ENCODE data around the gene B3GALNT1. TPM values are rescaled to one million over a fixed set of nuclear protein-coding genes. Genes with fewer than 3 reads are reported as not detected.

The B3GALNT1 gene
- total RNA-seq, 1 experiment from 2014 or later, result 9.0 TPM

DNA sequence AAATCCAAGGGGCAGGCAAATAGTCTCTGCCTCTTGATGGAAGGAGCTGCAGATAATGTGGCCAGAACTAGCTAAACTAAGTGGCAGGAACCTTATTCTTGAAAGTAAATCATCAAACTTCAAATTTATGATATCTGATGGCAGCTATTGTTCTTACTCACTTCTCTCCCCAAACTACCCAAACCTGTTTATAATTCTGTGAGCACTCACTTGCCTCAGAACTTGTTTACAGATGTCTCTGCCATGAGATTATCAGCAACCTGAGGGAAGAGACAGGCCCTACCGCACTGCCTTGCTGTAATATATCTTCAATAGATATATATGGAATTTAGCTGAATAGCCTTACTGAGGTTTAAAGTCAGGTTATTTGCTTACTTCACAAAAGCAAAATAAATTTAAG is 2.2 kb upstream of the B3GALNT1 start:
- H3K36me3 ChIP-seq (ENCODE audit: control insufficient read depth, insufficient read depth, low read length), result no peaks in the 10 kb centered on the region
- H3K36me3 Mint-ChIP-seq (ENCODE audit: insufficient read depth, unreplicated experiment), result peaks cover 6% of the 10 kb centered on the region
- no peak overlapping the region for H3K4me3 Mint-ChIP-seq (ENCODE audit: unreplicated experiment)
- H3K9me3 ChIP-seq, result no peaks in the 10 kb centered on the region
- no peak overlapping the region for H3K27ac Mint-ChIP-seq (ENCODE audit: unreplicated experiment)
- no peak overlapping the region for H3K4me3 ChIP-seq (ENCODE audit: low read depth, low read length)
- TF ChIP-seq, protein P1, sequence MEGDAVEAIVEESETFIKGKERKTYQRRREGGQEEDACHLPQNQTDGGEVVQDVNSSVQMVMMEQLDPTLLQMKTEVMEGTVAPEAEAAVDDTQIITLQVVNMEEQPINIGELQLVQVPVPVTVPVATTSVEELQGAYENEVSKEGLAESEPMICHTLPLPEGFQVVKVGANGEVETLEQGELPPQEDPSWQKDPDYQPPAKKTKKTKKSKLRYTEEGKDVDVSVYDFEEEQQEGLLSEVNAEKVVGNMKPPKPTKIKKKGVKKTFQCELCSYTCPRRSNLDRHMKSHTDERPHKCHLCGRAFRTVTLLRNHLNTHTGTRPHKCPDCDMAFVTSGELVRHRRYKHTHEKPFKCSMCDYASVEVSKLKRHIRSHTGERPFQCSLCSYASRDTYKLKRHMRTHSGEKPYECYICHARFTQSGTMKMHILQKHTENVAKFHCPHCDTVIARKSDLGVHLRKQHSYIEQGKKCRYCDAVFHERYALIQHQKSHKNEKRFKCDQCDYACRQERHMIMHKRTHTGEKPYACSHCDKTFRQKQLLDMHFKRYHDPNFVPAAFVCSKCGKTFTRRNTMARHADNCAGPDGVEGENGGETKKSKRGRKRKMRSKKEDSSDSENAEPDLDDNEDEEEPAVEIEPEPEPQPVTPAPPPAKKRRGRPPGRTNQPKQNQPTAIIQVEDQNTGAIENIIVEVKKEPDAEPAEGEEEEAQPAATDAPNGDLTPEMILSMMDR (IDR thresholded peaks at IDR 0.05; ENCODE audit: insufficient read depth in 1 of 2, low read depth in 1 of 2, low read length in 1 of 2, severe bottlenecking in 1 of 2, unreplicated experiment in 1 of 2), result no peak
- H3K27me3 ChIP-seq (replicated peaks; ENCODE audit: control insufficient read depth, insufficient read depth, low read length), result no peaks in the 10 kb centered on the region
- H3K4me1 ChIP-seq, result peaks cover 6% of the 10 kb centered on the region; the same call in 1 of the 2 replicates
- no peaks in the 10 kb centered on the region for H3K27me3 Mint-ChIP-seq (ENCODE audit: insufficient read depth, unreplicated experiment)
- DNase-seq, result no peak
- intact Hi-C loops (cut with micrococcal nuclease; ENCODE audit: unreplicated experiment), result loop anchor here (10.0 kb wide), 1 partner anchor 543 kb away; the partner anchor contains the start of gene KPNA4
- no TSS peak for BruUV-seq (replicated peaks)
- peaks cover 11% of the 10 kb centered on the region for H3K9me3 Mint-ChIP-seq (ENCODE audit: unreplicated experiment)
- no peaks in the 10 kb centered on the region for H3K4me1 Mint-ChIP-seq (ENCODE audit: low read depth, unreplicated experiment)
- ChIA-PET POLR2A (no interaction called here), CTCF (interaction anchor here (0.6 kb wide), 1 partner anchor 1718 kb away, joined by 4 read pairs; no protein-coding TSS in a partner anchor)

DNA sequence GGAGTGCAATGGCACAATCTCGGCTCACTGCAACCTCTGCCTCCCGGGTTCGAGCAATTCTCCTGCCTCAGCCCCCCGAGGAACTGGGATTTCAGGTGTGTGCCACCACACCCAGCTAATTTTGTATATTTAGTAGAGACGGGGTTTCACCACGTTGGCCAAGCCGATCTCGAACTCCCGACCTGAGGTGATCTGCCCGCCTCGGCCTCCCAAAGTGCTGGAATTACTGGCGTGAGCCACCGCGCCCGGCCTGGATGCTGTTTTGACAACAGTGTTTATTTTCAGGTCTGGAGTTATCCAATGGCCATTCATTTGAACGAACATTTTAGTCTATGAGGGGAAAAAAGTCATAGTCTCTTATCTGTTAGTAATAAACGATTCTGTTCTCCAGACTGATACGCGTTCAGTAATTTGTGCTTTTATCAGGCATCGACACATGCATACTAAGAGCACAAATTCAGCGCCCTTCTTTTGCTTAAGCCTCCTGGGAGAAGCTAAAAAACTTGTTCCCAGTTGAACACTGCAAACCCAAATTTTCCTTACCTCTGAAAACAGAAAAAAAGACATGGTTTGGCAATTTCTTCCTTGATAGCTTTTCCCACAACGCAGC is 1.3 kb downstream of the B3GALNT1 start:
- ChIA-PET CTCF (no interaction called here), POLR2A (no interaction called here)
- TF ChIP-seq, protein P1 (IDR thresholded peaks at IDR 0.05; ENCODE audit: insufficient read depth in 1 of 2, low read depth in 1 of 2, low read length in 1 of 2, severe bottlenecking in 1 of 2, unreplicated experiment in 1 of 2), result no peak
- Mint-ChIP-seq H3K27ac (ENCODE audit: unreplicated experiment) (peak overlapping the region; percentile 6), H3K27me3 (ENCODE audit: insufficient read depth, unreplicated experiment) (no peaks in the 10 kb centered on the region), H3K9me3 (ENCODE audit: unreplicated experiment) (no peaks in the 10 kb centered on the region), H3K36me3 (ENCODE audit: insufficient read depth, unreplicated experiment) (peaks cover 13% of the 10 kb centered on the region), H3K4me3 (ENCODE audit: unreplicated experiment) (peak overlapping the region; percentile 75), H3K4me1 (ENCODE audit: low read depth, unreplicated experiment) (peaks cover 7% of the 10 kb centered on the region)
- BruUV-seq (replicated peaks), result TSS peak; percentile 39
- Histone ChIP-seq H3K36me3 (ENCODE audit: control insufficient read depth, insufficient read depth, low read length) (no peaks in the 10 kb centered on the region), H3K9me3 (no peaks in the 10 kb centered on the region), H3K4me3 (ENCODE audit: low read depth, low read length) (peak overlapping the region; percentile 68), H3K4me1 (peaks cover 19% of the 10 kb centered on the region), H3K27me3 (replicated peaks; ENCODE audit: control insufficient read depth, insufficient read depth, low read length) (no peaks in the 10 kb centered on the region)
- DNase-seq, result no peak
- intact Hi-C loops (cut with micrococcal nuclease; ENCODE audit: unreplicated experiment), result loop anchor here (5.0 to 10.0 kb wide), 2 partner anchors 118 to 539 kb away; partner anchors contain the start of genes KPNA4 and NMD3

DNA sequence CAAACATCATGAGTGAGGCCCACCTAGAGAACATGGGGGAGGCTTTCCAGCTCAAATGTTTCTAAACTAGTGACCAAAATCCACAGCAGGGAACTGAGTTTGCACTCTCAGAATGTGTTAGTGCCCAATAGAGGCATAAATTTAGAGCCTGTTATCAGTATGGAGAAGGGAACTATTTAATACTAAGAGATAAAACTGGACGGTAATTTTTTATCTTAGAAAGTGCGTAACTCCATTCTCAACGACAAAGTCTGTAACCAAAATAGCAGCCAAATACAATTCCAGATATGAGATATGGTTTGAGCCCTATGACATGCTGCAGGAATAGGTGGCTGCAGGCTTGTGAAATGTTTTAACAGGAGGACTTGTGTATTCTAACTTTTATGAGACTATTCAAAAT is 3.5 kb downstream of the B3GALNT1 start:
- H3K27me3 Mint-ChIP-seq (ENCODE audit: insufficient read depth, unreplicated experiment), result no peaks in the 10 kb centered on the region
- intact Hi-C loops (cut with micrococcal nuclease; ENCODE audit: unreplicated experiment), result loop anchor here (2.0 to 10.0 kb wide), 3 partner anchors 121 to 537 kb away; partner anchors contain the start of genes KPNA4 and NMD3
- Histone ChIP-seq H3K4me1 (peaks cover 14% of the 10 kb centered on the region), H3K4me3 (ENCODE audit: low read depth, low read length) (no peak overlapping the region), H3K36me3 (ENCODE audit: control insufficient read depth, insufficient read depth, low read length) (no peaks in the 10 kb centered on the region), H3K9me3 (no peaks in the 10 kb centered on the region), H3K27me3 (replicated peaks; ENCODE audit: control insufficient read depth, insufficient read depth, low read length) (no peaks in the 10 kb centered on the region)
- H3K36me3 Mint-ChIP-seq (ENCODE audit: insufficient read depth, unreplicated experiment), result peaks cover 13% of the 10 kb centered on the region
- peak overlapping the region; percentile 77 for H3K27ac Mint-ChIP-seq (ENCODE audit: unreplicated experiment)
- ChIA-PET POLR2A (no interaction called here), CTCF (no interaction called here)
- no peak overlapping the region for H3K4me3 Mint-ChIP-seq (ENCODE audit: unreplicated experiment)
- TF ChIP-seq, protein P1 (IDR thresholded peaks at IDR 0.05; ENCODE audit: insufficient read depth in 1 of 2, low read depth in 1 of 2, low read length in 1 of 2, severe bottlenecking in 1 of 2, unreplicated experiment in 1 of 2), result no peak
- no peaks in the 10 kb centered on the region for H3K9me3 Mint-ChIP-seq (ENCODE audit: unreplicated experiment)
- DNase-seq, result no peak
- no TSS peak for BruUV-seq (replicated peaks)
- H3K4me1 Mint-ChIP-seq (ENCODE audit: low read depth, unreplicated experiment), result peaks cover 7% of the 10 kb centered on the region
